DMS53 treated with DMSO at 0.1 percent for 48 hours (cell line): ENCODE data around the gene UBE4B.
"Not testable (repeated sequence)": the region's sequence is repeated elsewhere in the genome, so short reads cannot be mapped to it uniquely, and the experiment has no call there.

Source experiments
- DNase-seq: peaks from one replicate; lab custom pipeline; 2025; ENCODE audit not compliant: unreplicated experiment; lab: John Stamatoyannopoulos, UW

UBE4B gene

GRCh38 chr1:10208537-10208936 is 175.8 kb downstream of the UBE4B start:
- no peak for DNase-seq

GRCh38 chr1:10209590-10209904 is 176.8 kb downstream of the UBE4B start:
- no peak for DNase-seq

GRCh38 chr1:10209905-10210810 is 177.4 kb downstream of the UBE4B start, which contains the start of gene KIF1B:
KIF1B (plus strand) TSS chr1:10210570; CDS start chr1:10232329, 21,759 bp downstream.
- peak; percentile 93 for DNase-seq

DNA sequence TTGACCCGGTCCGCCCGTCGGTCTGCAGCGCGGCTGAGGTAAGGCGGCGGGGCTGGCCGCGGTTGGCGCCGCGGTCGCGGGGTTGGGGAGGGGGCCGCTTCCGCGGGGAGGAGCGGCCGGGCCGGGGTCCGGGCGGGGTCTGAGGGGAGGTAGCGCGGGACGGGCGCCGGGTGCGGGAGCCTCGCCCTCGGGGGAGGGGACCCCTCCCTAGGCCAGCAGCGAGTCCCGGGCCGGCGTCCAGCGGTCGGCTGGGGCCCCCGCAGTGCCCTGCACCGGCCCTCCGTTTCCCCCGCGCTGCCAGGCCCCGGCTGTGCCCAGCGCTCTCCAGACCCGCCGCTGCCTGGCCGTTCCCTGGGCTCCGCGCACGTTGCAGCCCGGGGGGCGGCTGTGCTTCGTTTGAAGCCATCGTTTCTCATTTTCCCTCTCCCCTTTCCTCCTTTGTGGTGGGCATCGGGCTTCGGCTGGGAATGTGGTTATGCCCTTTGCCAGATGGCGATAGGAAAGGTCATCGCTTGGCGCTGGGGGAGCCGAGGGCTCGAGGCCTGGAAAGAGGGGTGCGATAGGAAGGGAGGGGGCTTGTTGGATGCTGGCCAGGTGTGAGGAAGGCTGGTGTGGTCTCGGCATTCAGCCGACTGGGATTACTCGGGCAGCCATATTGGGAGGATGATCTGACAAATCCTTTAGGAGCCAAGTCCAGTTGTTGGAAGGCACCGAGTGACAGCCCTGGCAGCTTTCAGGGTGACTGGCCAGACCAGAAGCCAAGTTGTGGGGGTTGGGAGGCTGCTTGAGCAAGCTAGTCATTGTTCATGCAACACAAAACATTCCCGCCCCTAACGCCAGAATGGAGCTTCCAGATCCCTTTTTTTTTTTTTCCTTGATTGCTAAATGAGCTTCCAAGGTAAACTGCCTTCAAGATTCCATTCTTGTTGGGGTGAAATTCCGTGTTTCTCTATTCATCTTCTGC is 178.4 kb downstream of the UBE4B start:
- DNase-seq, result peak; percentile 22

DNA sequence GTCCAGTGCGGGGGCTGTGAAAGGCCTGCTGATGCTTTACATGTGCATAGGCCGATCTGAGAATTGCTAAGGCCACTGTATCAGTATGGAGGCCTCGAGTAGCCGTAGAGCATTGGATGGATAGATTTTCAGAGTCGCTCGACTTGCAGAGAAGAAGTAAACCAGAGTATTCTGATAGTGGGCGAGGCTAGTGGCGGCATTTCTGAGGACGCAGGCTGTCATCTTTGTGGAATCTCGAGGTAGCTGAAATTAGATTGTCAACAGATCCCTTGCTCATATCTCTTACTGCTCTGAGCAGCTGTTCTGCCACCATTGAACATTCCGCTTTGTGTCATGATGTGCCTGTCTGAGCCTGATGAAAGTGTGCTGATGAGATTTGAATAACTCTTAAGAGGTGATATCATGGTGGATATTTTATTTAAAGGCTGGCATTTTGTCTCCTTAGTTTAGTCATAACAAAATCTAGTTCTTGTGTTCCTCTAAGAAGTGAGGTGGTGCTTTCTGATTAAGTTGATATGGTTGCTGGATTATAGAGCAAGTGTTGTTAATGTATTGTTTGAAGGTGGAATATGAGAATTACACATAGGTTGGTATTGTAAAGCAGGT is 179.2 kb downstream of the UBE4B start:
- DNase-seq, result no peak

DNA sequence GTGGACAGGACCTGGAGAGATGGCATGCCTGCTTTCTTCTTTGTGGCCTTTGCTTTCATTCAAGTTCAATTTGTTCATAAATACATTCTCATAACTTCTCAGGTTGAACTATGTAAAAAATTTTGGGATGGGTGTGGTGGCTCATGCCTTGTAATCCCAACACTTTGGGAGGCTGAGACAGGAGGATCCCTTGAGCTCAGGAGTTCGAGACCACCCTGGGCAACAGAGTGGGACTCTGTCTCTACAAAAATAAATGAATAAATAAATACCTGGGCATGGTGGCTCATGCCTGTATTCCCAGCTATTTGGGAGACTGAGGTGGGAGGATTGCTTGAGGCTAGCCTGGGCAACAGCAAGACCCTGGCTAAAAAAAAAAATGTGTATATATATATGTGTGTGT is 179.7 kb downstream of the UBE4B start:
- DNase-seq, result no peak

GRCh38 chr1:10213186-10213705 is 180.5 kb downstream of the UBE4B start:
- DNase-seq, result no peak

- DNase-seq, result no peak
Observed at GRCh38 chr1:10216090-10216749, 183.5 kb downstream of the UBE4B start.

DNA sequence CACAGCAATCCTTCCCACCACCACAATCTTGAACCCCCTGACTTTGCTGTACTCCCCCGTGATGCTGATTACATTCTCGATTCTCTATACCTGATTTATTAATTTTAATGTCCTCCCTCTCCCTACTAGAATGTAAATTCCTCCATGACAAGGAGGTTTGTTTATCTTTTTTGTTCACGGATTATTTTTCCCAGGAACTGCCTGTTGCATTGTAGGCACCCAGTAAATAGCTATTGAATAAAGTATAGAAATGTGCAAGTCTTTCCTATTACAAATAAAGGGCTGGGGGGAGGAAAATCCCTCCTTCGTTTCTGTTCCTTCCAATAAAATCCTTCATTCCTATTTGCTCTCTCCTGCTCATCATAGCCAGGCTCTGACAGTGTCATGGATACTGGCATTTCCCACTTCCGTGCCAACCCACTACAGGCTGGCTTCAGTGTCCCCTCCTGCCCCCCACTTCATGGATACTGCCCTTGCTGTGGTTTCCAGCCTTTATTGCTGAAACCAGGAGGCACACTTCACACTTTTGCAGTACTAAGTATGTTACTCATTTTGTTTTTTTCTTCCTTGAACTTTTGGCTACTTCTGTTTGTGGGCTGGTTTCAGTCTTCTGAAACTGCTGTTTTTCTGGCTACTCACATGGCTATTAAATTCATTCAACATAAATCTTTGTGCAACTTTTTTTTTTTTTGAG is 185.1 kb downstream of the UBE4B start:
- no peak for DNase-seq

DNA sequence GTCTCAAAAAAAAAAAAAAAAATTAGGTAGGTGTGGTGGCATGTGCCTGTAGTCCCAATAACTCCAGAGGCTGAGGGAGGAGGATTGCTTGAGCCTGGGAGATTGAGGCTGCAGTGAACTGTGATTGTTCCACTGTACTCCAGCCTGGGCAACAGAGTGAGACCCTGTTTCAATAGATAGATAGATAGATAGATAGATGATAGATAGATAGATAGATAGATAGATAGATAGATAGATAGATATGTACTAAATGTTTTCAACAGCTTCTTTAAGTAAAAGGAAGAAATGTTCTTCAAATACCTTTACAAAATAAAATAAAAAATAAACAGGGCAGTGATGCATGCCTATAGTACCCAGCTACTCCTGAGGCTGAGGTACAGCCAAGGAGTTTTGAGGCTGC is 187.4 kb downstream of the UBE4B start:
- no peak for DNase-seq

DNA sequence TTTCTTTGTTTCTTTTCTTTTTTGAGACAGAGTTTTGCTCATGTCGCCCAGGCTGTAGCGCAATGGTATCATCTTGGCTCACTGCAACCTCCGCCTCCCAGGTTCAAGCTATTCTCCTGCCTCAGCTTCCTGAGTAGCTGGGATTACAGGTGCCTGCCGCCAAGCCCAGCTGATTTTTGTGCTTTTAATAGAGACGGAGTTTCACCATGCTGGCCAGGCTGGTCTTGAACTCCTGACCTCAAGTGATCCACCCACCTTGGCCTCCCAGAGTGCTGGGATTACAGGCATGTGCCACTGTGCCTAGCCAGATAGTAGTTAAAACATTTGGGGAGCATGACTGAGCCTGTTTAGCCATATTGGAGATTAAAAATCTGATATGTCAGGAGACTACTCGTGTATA is 187.9 kb downstream of the UBE4B start:
- DNase-seq, result not testable (repeated sequence)

GRCh38 chr1:10225573-10225972 is 192.8 kb downstream of the UBE4B start:
- DNase-seq, result no peak

GRCh38 chr1:10228528-10228927 is 195.8 kb downstream of the UBE4B start:
- no peak for DNase-seq

DNA sequence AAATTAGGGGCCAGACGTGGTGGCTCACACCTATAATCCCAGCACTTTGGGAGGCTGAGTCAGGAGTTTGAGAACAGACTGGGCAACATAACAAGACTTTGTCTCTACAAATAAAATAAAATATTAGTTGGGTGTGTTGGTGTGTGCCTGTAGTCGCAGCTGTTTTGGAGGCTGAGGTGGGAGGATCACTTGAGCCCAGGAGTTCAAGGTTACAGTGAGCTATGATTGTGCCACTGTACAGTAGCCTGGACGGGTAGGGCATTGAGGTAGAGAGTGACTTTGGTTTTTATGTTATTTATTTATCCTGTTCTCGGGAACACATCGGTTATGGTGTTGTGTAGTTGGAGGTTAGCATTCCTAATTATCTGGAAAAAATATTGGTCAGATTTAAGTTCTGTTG is 197.1 kb downstream of the UBE4B start:
- DNase-seq, result no peak
